ENCODE data around the gene C17orf107. TPM values are rescaled to one million over a fixed set of nuclear protein-coding genes. Genes with fewer than 3 reads are reported as not detected.

The C17orf107 gene
- total and polyA plus RNA-seq, 2 of the 13 experiments (the other 11 are each of a cell fraction or from before 2014, with no cell fraction given): 0.20 to 0.59 TPM

GRCh38 chr17:4934173-4934979 lies 35.0 kb downstream of the C17orf107 start (continued):
- TF ChIP-seq ZBTB14 (CRISPR knock-in tag; IDR thresholded peaks at IDR 0.05) (0 out of 2 replicates have a peak, but pooled peaks have one; percentile 39), TMF1 (CRISPR knock-in tag; IDR thresholded peaks at IDR 0.05; ENCODE audit: low read depth) (no peak), DPF2 (CRISPR knock-in tag; IDR thresholded peaks at IDR 0.05; ENCODE audit: borderline replicate concordance, low read depth) (no peak), SAFB2 (CRISPR knock-in tag; IDR thresholded peaks at IDR 0.05; ENCODE audit: borderline replicate concordance, low read depth) (no peak), SAP130 (CRISPR knock-in tag; IDR thresholded peaks at IDR 0.05; ENCODE audit: low read depth) (peak; percentile 51), ZBTB38 (CRISPR knock-in tag; IDR thresholded peaks at IDR 0.05) (peak; percentile 89), SALL1 (CRISPR knock-in tag; IDR thresholded peaks at IDR 0.05) (peak; percentile 51; the same call in 1 of the 2 replicates), MED1 (CRISPR knock-in tag; IDR thresholded peaks at IDR 0.05) (peak; percentile 9; the same call in 1 of the 2 replicates), HHEX (CRISPR knock-in tag; IDR thresholded peaks at IDR 0.05) (no peak), RCOR2 (CRISPR knock-in tag; IDR thresholded peaks at IDR 0.05) (no peak), GABPB1 (CRISPR knock-in tag; IDR thresholded peaks at IDR 0.05) (peak; percentile 44), ZKSCAN1 (IDR thresholded peaks at IDR 0.05; ENCODE audit: low read length) (no peak), BHLHE40 (IDR thresholded peaks at IDR 0.05; ENCODE audit: low read length) (no peak), ZNF333 (CRISPR knock-in tag; IDR thresholded peaks at IDR 0.05; ENCODE audit: borderline replicate concordance) (no peak), RNF219 (CRISPR knock-in tag; IDR thresholded peaks at IDR 0.05) (no peak), TSC22D2 (CRISPR knock-in tag; IDR thresholded peaks at IDR 0.05; ENCODE audit: borderline replicate concordance) (no peak), KLF11 (CRISPR knock-in tag; IDR thresholded peaks at IDR 0.05) (no peak), MAFG (CRISPR knock-in tag; IDR thresholded peaks at IDR 0.05) (no peak), TCF7L2 (IDR thresholded peaks at IDR 0.05; ENCODE audit: low read depth, low read length) (no peak), JUN (CRISPR knock-in tag; IDR thresholded peaks at IDR 0.05) (no peak), ZNF484 (CRISPR knock-in tag; IDR thresholded peaks at IDR 0.05; ENCODE audit: borderline replicate concordance, low read depth) (no peak), SMAD3 (CRISPR knock-in tag; IDR thresholded peaks at IDR 0.05) (no peak), ZNF660 (CRISPR knock-in tag; IDR thresholded peaks at IDR 0.05; ENCODE audit: borderline replicate concordance, low read depth) (no peak)
- TF ChIP-seq, protein P1, sequence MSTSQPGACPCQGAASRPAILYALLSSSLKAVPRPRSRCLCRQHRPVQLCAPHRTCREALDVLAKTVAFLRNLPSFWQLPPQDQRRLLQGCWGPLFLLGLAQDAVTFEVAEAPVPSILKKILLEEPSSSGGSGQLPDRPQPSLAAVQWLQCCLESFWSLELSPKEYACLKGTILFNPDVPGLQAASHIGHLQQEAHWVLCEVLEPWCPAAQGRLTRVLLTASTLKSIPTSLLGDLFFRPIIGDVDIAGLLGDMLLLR (CRISPR knock-in tag; IDR thresholded peaks at IDR 0.05): no peak
- TF ChIP-seq, protein P2, sequence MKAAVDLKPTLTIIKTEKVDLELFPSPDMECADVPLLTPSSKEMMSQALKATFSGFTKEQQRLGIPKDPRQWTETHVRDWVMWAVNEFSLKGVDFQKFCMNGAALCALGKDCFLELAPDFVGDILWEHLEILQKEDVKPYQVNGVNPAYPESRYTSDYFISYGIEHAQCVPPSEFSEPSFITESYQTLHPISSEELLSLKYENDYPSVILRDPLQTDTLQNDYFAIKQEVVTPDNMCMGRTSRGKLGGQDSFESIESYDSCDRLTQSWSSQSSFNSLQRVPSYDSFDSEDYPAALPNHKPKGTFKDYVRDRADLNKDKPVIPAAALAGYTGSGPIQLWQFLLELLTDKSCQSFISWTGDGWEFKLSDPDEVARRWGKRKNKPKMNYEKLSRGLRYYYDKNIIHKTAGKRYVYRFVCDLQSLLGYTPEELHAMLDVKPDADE (CRISPR knock-in tag; IDR thresholded peaks at IDR 0.05): no peak
- TF ChIP-seq, protein P3, sequence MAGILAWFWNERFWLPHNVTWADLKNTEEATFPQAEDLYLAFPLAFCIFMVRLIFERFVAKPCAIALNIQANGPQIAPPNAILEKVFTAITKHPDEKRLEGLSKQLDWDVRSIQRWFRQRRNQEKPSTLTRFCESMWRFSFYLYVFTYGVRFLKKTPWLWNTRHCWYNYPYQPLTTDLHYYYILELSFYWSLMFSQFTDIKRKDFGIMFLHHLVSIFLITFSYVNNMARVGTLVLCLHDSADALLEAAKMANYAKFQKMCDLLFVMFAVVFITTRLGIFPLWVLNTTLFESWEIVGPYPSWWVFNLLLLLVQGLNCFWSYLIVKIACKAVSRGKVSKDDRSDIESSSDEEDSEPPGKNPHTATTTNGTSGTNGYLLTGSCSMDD (CRISPR knock-in tag; IDR thresholded peaks at IDR 0.05): no peak

Measured in HepG2 (cell line).